T-helper 2 cell treated with Interferon-gamma antibody and Interleukin-4, amounts not matched to agents 5 μg/mL and 100 μg/mL, for 36 hours (primary cell): ENCODE data around the gene ENG.
"Not testable (repeated sequence)": the region's sequence is repeated elsewhere in the genome, so short reads cannot be mapped to it uniquely, and the experiment has no call there.

Experiments
- DNase-seq: peaks from one replicate; pipeline ENCODE4 v3.0.0; 2021; ENCODE audit warnings: low spot score
- H3K27ac Mint-ChIP-seq: one replicate; pipeline ENCODE4 v1.8.0; 2021; ENCODE audit warnings: mild to moderate bottlenecking, mixed read lengths
- H3K27me3 Mint-ChIP-seq: one replicate; pipeline ENCODE4 v1.8.0; 2021; ENCODE audit warnings: low read depth, mixed read lengths
- H3K36me3 Mint-ChIP-seq: one replicate; pipeline ENCODE4 v1.8.0; 2021; ENCODE audit warnings: low read depth, mixed read lengths
- H3K4me1 Mint-ChIP-seq: one replicate; pipeline ENCODE4 v1.8.0; 2021; ENCODE audit warnings: low read depth, mixed read lengths
- H3K4me3 Mint-ChIP-seq: one replicate; pipeline ENCODE4 v1.8.0; 2022; ENCODE audit warnings: mild to moderate bottlenecking, moderate library complexity, mixed read lengths
- H3K9me3 Mint-ChIP-seq: one replicate; pipeline ENCODE4 v1.8.0; 2021; ENCODE audit warnings: mixed read lengths

ENG gene

GRCh38 chr9:127885508-127886281, 31.2 kb upstream of the ENG start:
- Mint-ChIP-seq H3K27ac (no peak overlapping the region), H3K9me3 (no peaks in the 10 kb centered on the region), H3K36me3 (peaks cover 45% of the 10 kb centered on the region), H3K27me3 (no peaks in the 10 kb centered on the region), H3K4me1 (no peaks in the 10 kb centered on the region), H3K4me3 (no peak overlapping the region)
- DNase-seq, result no peak

- Mint-ChIP-seq H3K27me3 (no peaks in the 10 kb centered on the region), H3K4me3 (no peak overlapping the region), H3K9me3 (no peaks in the 10 kb centered on the region), H3K36me3 (peaks cover 41% of the 10 kb centered on the region), H3K4me1 (no peaks in the 10 kb centered on the region), H3K27ac (no peak overlapping the region)
- DNase-seq, result no peak
These were observed 30.6 kb upstream of the ENG start for GRCh38 chr9:127884976-127885490.

- DNase-seq, result no peak
- H3K36me3 Mint-ChIP-seq, result peaks cover 39% of the 10 kb centered on the region
- no peaks in the 10 kb centered on the region for H3K9me3 Mint-ChIP-seq
- peak overlapping the region; percentile 41 for H3K27ac Mint-ChIP-seq
- H3K4me3 Mint-ChIP-seq, result no peak overlapping the region
- H3K27me3 Mint-ChIP-seq, result no peaks in the 10 kb centered on the region
- no peaks in the 10 kb centered on the region for H3K4me1 Mint-ChIP-seq
These were observed 30.0 kb upstream of the ENG start for GRCh38 chr9:127884427-127884911.

GRCh38 chr9:127883959-127884358, 29.5 kb upstream of the ENG start:
- no peak overlapping the region for H3K4me3 Mint-ChIP-seq
- no peaks in the 10 kb centered on the region for H3K27me3 Mint-ChIP-seq
- DNase-seq, result no peak
- H3K27ac Mint-ChIP-seq, result peak overlapping the region; percentile 41
- no peaks in the 10 kb centered on the region for H3K4me1 Mint-ChIP-seq
- no peaks in the 10 kb centered on the region for H3K9me3 Mint-ChIP-seq
- peaks cover 41% of the 10 kb centered on the region for H3K36me3 Mint-ChIP-seq

- not testable (repeated sequence) for H3K4me3 Mint-ChIP-seq, DNase-seq, H3K9me3 Mint-ChIP-seq, H3K27me3 Mint-ChIP-seq, H3K4me1 Mint-ChIP-seq, H3K27ac Mint-ChIP-seq
- H3K36me3 Mint-ChIP-seq, result peaks cover 38% of the 10 kb centered on the region
These were observed 27.3 kb upstream of the ENG start for GRCh38 chr9:127881715-127882114.

- Mint-ChIP-seq H3K4me1 (no peaks in the 10 kb centered on the region), H3K27ac (no peak overlapping the region), H3K36me3 (peaks cover 29% of the 10 kb centered on the region), H3K9me3 (no peaks in the 10 kb centered on the region), H3K27me3 (peaks cover 6% of the 10 kb centered on the region), H3K4me3 (no peak overlapping the region)
- DNase-seq, result no peak
These were observed 25.7 kb upstream of the ENG start for GRCh38 chr9:127880143-127880542.

- no peak overlapping the region for H3K27ac Mint-ChIP-seq
These were observed 24.4 kb upstream of the ENG start for GRCh38 chr9:127878652-127879390.

GRCh38 chr9:127878001-127878651, 23.7 kb upstream of the ENG start:
- H3K4me1 Mint-ChIP-seq, result no peaks in the 10 kb centered on the region
- H3K27ac Mint-ChIP-seq, result no peak overlapping the region
- peaks cover 17% of the 10 kb centered on the region for H3K36me3 Mint-ChIP-seq
- H3K9me3 Mint-ChIP-seq, result no peaks in the 10 kb centered on the region
- peaks cover 6% of the 10 kb centered on the region for H3K27me3 Mint-ChIP-seq
- peak overlapping the region; percentile 58 for H3K4me3 Mint-ChIP-seq
- no peak for DNase-seq

More at GRCh38 chr9:127878652-127879390, 24.4 kb upstream of the ENG start:
- Mint-ChIP-seq H3K36me3 (peaks cover 17% of the 10 kb centered on the region), H3K27me3 (peaks cover 6% of the 10 kb centered on the region), H3K9me3 (no peaks in the 10 kb centered on the region), H3K4me1 (no peaks in the 10 kb centered on the region), H3K4me3 (no peak overlapping the region)
- DNase-seq, result no peak

- Mint-ChIP-seq H3K4me1 (no peaks in the 10 kb centered on the region), H3K27ac (no peak within 1 kb of the TSS), H3K36me3 (peaks cover 12% of the 10 kb centered on the region), H3K9me3 (no peaks in the 10 kb centered on the region), H3K27me3 (peaks cover 6% of the 10 kb centered on the region), H3K4me3 (peak within 1 kb of the TSS; percentile 58)
- no peak for DNase-seq
These were observed 23.1 kb upstream of the ENG start, which contains the start of gene AK1 for GRCh38 chr9:127877566-127877998. TSS of gene AK1 (minus strand) at chr9:127877675. CDS start at chr9:127874617, 3,058 bp downstream.

GRCh38 chr9:127876764-127877562, 22.5 kb upstream of the ENG start:
- peaks cover 11% of the 10 kb centered on the region for H3K36me3 Mint-ChIP-seq

GRCh38 chr9:127876026-127876763, 21.7 kb upstream of the ENG start:
- Mint-ChIP-seq H3K9me3 (no peaks in the 10 kb centered on the region), H3K36me3 (peaks cover 11% of the 10 kb centered on the region), H3K27me3 (peaks cover 6% of the 10 kb centered on the region), H3K4me1 (no peaks in the 10 kb centered on the region), H3K4me3 (no peak overlapping the region), H3K27ac (no peak overlapping the region)
- DNase-seq, result no peak

More at GRCh38 chr9:127876764-127877562, 22.5 kb upstream of the ENG start:
- Mint-ChIP-seq H3K9me3 (no peaks in the 10 kb centered on the region), H3K27me3 (peaks cover 6% of the 10 kb centered on the region), H3K4me1 (no peaks in the 10 kb centered on the region), H3K27ac (no peak overlapping the region), H3K4me3 (peak overlapping the region; percentile 45)
- DNase-seq, result no peak

GRCh38 chr9:127875306-127875966, 21.0 kb upstream of the ENG start:
- no peak overlapping the region for H3K4me3 Mint-ChIP-seq
- H3K27me3 Mint-ChIP-seq, result peaks cover 6% of the 10 kb centered on the region
- H3K36me3 Mint-ChIP-seq, result peaks cover 11% of the 10 kb centered on the region
- DNase-seq, result no peak
- no peaks in the 10 kb centered on the region for H3K4me1 Mint-ChIP-seq
- H3K27ac Mint-ChIP-seq, result peak overlapping the region; percentile 20
- H3K9me3 Mint-ChIP-seq, result no peaks in the 10 kb centered on the region
